ENCODE measurements around the gene LTBP2.

- no peak for TF ChIP-seq CTCF (IDR thresholded peaks at IDR 0.05)
- TF ChIP-seq POLR2A (IDR thresholded peaks at IDR 0.05) = no peak
These were observed 33.2 kb upstream of the LTBP2 start for GRCh38 chr14:74645244-74645643.

Measured in thyroid gland (tissue), 4 donors.